Non-pigmented ciliary epithelial cell (primary cell): ENCODE data around the gene UCK2.

Source experiments
- DNase-seq: peaks from one replicate; pipeline ENCODE4 v3.0.0-alpha.2; 2010; ENCODE audit warnings: low read depth

The UCK2 gene

DNA sequence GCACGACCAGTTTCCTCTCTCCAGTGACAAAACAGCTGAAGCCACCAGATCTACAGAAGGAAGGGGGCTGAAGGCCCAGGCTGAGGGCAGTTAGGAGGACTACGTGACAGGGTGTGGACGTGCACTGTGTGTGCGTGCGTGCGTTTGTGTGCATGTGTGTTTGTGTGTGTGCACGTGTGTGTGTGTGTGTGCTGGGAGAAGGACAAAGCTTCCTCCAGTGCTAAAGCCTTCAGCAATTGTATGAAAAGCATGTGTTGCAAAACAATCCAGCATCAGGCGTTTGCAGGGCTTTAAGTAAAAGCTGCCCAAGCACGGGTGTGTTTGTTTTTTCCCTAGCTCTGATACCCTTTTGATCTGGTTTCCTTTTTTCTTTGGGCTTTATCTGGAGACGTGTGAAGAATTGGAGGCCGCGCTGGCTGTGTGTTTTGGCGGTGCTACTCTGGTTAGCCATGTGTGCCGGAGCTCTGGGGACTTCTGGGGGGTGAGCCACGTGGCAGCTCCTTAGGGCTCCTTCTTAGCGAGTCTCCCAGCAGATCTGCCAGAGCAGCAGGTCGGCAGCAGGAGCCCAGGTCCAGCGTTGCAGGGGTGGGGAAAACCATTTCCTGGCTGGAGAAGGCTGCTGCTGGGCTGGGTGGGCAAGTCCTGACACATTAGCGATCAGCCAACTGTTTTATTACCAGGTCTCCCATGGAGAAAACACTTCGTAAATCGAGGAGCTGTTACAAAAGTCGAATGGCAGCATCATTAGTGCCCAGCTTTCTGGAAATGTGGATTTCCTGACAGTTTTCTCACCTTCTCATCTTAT is 73.4 kb downstream of the UCK2 start:
- no peak for DNase-seq

DNA sequence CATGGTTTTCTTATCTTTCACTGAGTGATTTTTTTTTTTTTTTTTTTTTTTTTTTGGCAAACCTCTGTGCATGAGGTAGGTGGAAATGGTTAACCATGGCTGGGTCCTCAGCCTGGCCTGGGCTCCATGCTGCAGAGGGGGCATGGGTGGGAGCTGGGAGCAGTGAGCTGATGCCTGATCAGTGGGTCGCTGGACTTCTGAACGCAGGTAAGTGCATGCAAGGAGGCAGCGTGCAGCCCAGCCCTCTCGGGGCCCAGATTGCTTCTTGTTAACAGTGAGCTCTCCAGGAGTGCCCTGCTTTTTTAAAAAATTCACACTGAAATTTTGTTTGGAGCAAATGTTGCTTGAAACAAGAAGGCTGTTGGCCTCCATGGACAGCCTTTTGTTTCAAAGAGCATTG is 75.2 kb downstream of the UCK2 start:
- no peak for DNase-seq

DNA sequence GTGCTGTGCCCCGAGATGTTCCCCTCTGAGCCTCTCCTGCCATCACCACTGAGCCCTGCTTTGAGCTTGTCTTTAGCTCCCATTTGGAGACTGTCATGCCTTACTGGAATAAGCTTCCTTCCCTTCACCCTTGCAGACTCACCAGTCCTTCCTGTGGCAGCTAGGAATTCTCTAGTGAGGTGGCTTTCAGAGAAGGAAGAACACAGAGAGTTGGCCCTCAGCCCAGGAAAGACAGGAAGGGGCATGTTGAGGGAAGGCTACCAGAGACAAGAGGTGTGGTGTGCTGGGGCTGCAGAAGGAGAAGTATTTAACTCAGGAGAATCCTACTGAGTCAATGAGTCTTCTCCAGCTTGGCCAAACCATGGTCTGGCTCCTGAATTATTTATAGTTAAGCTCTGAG is 76.3 kb downstream of the UCK2 start:
- no peak for DNase-seq

DNA sequence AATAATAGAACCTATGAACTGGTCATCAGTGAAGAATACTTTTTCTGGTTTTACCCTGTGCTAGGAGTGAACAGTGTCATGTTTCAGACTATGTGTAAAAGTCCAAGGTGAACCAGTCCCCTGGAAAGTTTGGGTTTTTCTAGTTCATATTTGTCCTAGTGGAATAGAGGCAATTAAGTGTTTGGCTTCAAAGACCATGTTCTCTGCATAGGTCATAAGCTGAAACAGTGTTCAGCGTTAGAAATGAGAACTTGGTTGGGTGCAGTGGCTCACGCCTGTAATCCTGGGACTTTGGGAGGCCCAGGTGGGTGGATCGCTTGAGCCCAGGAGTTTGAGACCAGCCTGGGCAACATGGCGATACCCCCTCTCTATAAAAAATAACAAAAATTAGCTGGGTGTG is 77.5 kb downstream of the UCK2 start:
- DNase-seq, result no peak

DNA sequence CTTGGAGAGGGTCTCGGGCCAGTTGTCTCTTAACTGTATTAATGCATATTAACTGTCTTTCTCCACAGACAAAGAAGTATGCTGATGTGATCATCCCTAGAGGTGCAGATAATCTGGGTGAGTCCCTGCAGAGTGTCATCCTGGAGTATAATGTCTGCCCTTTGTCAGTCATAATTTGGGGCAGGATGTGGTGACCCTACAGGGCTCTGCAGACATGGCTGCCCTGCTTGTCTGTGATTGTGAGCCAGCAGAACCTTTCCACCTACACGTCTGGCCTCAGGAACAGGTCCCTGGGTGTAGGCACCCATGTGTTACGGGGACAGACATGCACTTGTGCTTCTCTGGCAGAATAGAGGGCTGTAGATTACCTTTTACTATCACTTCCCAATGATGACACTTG is 78.4 kb downstream of the UCK2 start:
- no peak for DNase-seq

DNA sequence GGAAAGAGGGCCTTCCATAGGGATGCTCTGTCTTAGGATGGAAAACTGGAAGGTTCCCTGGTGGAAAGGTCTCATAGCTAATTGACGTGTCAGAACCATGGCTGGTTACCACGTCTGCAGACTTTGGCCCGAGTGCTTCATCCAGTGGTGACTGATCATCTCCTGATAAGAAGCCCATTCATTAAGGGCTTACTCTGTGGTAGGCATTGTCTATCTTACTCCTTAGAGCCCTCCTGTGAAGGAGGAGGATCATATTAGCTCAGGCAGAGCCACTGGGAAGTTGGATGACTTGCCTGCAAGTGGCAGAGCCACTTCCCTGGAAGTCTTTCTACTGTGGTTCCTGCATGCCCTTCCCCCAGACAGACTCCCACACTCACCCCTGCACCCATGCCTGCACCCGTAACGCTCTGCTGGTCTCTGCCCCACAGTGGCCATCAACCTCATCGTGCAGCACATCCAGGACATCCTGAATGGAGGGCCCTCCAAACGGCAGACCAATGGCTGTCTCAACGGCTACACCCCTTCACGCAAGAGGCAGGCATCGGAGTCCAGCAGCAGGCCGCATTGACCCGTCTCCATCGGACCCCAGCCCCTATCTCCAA is 79.9 kb downstream of the UCK2 start:
- no peak for DNase-seq

DNA sequence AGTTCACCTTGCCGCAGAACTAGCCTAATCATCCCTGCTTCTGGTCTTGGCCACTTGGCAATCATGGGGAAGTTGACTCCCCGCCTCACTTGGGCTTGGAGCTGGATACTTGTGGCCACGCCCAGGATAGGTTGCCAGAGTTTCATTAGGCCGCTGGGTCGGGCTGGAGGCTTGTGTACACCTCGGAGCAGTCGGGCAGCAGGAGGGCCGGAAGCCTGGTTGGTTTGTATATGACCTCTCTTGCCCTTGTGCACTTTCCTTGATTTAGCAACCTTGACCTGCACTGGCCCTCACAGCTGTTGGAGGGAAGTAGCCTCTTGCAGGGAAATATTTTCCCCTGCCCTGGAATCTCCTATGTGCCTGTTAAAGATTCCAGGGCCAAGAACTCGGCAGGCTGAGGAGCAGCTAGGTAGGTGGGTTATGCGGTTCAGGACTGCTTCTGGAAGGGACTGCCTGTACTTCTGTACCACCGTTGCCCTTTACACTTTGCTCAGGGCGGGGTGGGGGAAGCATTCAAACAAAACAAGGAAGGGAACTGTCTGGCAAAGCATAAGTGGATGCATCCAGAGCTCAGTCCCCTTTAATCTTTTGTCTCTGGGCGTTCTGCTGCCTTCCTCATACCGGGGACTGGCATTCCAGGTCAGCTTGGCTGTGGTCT is 83.5 kb downstream of the UCK2 start:
- DNase-seq, result no peak

DNA sequence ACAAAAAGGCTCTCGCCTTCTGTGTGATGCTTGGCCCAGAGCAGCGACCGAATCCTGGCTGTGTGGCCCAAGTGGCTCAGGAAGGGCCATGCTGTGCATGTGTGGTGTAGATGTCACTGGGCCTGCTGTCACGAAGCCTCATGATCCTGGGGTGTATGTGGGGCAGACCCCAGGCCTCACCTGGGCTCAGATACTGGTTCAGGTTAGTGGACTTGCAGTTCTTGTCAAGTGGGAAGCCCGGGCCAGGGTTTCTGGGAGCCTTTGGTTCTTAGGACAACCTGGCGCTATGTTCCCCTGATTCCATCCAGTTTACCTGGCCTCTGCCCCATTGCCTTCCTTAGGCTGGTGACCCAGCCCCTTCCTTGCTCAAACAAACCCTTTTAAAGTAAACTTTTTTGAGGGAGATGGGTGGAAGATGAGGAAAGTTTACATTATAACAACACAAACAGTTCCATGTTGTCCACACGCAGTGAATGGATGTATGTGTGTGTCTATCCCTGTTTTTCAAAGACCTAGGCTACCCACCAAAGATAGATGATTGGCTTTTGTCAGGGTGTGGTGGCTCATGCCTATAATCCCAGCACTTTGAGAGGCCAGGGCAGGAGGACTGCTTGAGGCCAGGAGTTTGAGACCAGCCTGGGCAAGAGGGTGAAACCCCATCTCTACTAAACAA is 84.3 kb downstream of the UCK2 start:
- no peak for DNase-seq

DNA sequence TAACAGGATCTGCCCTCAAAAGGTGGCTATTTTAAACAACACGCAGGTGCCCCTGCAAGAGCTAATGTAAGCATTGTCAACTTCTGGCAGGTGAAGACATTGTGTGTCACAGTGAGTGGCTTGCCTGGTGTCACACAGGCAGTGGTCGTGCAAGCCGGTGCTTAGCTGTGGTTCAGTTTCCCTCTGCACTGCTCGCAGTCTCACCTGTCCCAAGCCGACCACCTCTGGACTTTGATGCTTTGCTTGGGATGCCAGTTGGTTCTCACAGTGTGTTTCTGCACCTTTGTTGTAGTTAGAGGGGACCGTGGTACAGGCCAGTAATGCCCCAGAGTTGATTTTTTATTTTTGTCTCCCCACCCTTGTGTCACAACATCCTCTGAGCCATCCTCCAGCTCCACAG is 85.2 kb downstream of the UCK2 start:
- DNase-seq, result no peak

DNA sequence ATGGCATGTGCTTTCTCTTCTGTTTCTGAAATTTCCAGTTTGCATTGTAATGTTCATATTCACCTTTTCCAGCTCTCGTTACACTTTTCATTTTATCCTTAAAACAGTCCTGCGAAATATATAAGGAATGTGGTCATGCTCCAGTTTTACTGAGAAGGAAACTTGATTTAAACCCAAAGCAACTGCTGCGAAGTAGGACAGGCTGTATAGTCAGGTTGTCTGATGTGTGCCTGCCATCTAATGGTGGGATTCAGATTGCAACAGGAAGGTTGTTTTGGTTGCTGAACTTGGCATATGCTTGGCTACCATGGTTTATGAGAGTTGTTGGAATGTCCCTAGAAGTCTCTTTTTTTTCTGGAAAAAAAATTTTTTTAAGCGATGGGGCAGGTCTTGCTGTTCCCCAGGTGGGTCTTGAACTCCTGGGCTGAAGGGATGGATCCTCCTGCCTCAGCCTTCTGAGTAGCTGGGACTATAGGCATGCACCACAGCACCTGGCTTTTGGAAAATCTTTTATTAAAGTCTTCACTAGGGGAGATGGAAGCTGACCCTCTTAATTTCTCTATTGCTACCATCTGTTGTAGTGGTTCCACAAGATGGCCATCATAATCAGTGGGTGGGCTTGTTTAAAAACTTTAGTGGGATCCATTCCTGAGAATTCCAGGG is 86.9 kb downstream of the UCK2 start:
- no peak for DNase-seq

DNA sequence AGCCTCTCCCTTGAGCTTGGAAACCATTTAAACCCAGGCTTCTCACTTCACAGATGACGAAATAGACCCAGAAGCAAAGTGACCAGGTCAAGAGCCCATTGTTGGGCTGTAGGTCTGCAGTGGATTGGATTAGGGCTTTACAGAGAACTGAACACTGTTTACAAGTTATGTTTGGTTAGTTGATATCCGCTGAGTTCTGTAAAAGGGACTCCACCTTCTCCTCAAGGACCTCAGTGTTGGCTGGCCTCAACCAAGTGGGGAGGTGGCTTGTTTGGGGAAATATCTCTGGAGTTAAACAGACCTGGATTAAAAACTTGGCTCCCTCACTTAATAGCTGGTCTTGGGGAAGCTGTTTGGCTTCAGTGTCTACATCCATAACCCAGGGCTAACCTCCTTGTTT is 88.1 kb downstream of the UCK2 start:
- DNase-seq, result no peak

DNA sequence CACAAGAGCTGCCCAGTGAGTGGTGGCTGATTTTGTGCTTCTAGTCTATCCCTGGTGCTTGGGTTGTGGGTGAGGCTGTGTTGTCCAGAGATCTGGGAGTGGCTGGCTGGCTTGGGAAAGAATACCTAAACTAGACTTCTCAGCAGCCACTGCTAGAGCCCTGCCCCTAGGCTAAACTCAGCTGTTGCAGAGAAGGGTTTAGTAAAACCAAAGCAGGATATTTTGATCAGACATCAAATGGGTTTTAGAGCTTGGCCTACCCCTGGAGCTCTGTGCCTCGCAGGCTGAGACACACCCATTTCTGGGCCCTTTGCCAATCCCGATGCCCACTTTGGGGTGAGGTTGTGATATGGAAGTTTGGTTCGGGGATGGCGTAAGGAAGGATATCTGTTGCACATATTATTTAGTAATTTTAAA is 88.5 kb downstream of the UCK2 start:
- DNase-seq, result no peak

DNA sequence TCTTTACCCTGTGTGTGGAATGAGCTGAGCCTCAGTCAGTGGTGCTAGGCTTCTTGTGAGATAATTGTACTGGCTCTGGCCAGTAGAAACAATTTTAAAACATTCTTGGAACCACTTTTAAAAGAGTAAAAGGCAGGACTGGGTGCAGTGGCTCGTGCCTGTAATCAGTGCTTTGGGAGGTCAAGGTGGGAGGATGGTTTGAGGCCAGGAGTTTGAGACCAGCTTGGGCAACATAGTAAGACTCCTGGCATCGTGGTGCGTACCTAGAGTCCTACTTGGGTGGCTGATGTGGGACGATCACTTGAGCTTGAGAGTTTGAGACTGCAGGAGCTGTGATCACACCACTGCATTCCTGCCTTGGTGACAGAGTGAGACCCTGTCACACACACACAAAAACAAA is 89.8 kb downstream of the UCK2 start:
- DNase-seq, result no peak

DNA sequence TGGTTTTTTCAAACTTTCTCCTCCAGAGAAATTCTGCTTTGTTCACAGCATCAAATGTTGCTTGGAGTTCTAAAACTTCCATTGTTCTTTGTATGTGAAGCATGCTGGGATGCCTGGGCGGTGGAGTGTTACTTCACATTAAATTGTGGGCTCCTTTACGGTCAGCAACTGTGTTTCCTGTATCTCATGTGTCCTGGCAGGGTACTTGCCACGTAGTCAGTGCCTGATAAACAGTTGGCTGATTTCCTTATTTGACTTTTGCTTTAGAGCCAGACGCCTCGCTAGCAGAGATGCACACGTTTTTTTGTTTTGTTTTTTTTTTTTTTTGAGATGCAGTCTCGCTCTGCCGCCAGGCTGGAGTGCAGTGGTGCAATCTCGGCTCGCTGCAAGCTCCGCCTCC is 96.7 kb downstream of the UCK2 start:
- no peak for DNase-seq

DNA sequence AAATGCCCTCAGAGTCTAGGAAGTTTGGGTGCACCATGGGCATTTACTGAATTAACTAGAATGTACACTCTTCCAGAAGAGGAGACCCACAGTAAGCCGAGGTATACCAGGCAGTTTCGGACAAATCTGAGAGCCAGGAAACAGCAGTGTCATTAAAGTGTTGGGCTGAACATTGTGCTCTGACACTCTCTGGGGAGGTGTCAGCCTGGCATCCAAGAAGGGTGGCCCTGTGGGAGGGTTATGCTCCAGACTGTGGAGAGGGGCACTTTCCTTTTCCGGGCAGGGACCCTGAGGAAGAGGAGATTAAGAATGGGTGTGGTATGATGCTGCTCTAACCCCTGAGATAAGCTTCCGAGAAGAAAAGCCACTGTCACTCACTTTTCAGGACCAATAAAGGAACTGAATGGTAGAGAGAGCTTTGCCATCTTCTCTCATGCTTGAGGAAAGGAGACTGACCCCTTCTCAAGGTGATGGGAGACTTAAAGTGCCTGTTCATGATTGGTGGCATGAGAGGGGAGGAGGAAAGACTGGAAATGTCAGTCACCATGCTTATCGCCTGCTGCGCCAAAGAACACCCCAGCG is 98.2 kb downstream of the UCK2 start:
- no peak for DNase-seq

DNA sequence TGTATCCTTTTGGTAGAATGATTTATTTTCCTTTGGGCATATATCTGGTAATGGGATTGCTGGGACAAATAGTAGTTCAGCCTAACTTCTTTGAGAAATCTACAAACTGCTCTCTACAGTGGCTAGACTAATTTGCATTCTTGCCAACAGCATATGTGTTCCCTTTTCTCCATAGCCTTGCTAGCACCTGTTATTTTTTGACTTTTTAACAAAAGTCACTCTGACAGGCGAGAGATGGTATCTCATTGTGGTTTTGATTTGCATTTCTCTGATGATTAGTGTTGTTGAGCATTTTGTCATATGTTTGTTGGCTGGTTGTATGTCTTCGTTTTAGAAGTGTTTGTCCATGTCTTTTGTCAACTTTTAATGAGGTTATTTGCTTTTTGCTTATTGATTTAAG is 99.8 kb downstream of the UCK2 start:
- no peak for DNase-seq

DNA sequence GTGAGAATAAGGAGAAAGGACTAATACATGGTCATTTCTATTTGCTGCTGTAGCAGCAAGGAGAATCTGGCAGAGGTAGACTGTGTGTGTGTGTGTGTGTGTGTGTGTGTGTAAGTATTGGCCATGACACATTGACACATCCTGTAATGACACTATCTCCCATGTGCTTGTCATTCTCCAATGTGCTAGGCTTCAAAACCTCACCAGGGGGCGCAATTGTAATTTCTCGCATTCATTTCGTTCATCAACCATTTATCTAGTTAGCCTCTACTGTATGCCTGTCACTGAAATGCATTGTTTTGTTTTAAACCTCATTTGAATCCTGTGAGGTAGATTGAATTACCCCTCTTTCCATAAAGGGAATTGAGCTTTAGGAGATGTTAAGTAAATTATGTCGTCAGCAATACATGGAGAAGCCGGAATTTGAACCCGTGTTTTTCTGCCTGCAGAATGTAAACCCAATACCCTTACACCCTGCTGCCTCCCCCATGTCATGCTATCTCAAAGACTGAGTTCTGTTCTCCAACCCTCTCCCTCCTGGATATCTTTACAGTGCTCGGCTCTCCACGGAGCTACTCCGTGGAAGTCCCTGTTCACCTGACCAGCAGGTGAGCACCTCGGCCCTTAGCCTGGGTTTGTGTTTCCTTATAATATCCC is 100.8 kb downstream of the UCK2 start:
- DNase-seq, result no peak

DNA sequence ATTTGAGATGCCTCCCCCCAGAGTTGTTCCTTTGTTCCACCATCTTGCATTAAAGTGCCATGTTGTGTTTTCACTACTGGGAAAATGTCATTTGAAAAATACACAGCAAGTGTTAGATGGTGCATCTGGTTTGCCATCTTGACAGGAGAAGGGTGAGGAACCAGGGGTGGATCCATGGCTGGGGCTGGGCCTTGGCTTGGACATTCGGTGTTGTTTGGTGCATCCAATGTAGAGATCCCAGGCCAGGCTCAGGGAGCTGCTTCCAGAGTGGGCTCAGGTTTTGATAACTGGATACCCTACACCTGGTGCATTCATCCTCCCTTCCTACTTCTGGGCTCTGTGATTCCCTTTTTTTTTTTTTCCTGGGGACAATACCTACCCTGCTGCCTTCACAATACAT is 103.5 kb downstream of the UCK2 start:
- no peak for DNase-seq

DNA sequence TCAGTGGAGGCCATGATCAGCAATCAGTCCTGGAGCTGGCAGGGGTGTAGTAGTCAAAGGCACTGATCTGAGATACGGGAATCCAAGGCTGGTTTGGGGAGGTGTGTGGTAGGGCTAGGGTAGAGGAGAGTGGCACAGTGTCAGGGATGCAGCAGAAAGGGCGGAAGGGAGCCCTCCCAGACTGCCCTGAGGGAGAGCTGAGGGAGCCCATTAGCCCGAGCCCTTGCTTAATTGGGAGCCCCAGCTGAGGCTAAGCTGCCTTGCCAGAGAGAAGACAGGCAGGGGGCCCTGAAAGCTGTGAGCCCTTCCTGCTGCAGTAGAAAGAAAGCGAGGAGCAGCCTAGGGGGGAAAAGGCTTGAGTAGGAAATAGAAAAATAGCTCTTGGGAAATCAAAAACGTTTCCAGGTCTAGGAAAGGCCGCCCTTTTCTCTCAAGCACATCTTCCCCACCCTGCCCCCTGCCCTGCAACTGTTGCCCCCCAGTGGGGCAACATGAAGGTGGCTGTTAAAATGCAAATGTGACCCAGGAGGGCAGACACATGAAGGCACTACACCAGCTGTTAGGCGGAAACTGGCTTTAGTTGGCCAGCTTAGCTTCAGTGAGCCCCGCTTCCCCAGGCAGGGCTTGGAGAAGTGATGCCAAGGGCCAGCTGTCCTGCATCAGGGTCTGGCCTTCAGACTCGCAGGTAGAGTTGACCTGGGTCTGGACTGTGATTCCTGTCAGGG is 106.2 kb downstream of the UCK2 start:
- no peak for DNase-seq

DNA sequence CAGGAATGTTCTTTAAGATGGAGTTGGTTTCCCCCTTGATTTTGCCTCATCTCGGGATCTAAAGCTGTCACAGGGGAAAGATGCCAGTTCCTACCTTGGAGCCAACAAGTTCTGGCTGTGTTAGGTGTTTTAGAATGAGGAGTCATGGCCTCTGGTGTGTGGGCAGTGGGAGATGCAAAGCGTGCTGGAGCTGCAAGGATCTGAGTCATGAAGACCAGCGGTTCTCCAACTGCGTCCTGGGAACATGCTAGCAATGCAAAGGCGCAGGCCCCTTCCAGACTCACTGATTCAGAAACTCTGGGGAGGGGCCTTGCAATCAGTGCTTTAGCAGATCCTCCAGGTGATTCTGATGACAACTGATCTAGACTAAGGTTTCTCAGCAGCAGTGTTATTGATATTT is 109.1 kb downstream of the UCK2 start:
- no peak for DNase-seq

DNA sequence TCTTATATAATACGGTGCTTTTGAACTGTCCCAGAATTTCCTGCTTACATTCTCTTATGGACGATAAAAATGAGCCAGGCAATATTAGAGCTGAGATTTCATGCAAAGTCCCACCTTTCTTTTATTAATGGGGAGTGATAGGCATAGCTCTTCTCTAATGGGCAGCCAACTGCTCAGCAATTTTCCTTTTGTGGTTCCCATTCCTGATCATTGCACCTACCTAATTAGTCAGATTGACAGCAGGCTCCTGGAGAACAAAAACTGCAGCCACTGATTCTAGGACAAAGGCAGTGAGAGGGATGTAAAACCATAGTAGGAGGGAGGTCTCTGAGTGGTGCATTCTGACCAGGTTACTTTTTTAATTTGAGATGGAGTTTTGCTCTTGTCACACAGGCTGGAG is 110.4 kb downstream of the UCK2 start:
- no peak for DNase-seq
